CMK (cell line): ENCODE results near the gene FKBP14.

Experiments
- DNase-seq: peaks from one replicate; pipeline ENCODE4 v3.0.0-alpha.2; 2010; ENCODE audit warnings: low read depth

Gene FKBP14

GRCh38 chr7:30032310-30033125 is 6.0 kb upstream of the FKBP14 start:
- no peak for DNase-seq

GRCh38 chr7:30029696-30030095 is 3.2 kb upstream of the FKBP14 start:
- DNase-seq: no peak

- no peak for DNase-seq
Measured at GRCh38 chr7:30028749-30029635, 2.5 kb upstream of the FKBP14 start.

GRCh38 chr7:30028216-30028748 is 1.8 kb upstream of the FKBP14 start, which contains the start of gene PLEKHA8:
Gene PLEKHA8, plus strand, starts transcription at chr7:30028412. Its CDS starts 351 bp downstream, at chr7:30028763.
- DNase-seq: peak; percentile 62

- DNase-seq: no peak
Measured at GRCh38 chr7:30027740-30028215, 1.3 kb upstream of the FKBP14 start.

GRCh38 chr7:30027065-30027456 is 559 bp upstream of the FKBP14 start:
- no peak for DNase-seq

GRCh38 chr7:30023524-30023923 is 3.0 kb downstream of the FKBP14 start:
- DNase-seq: no peak

GRCh38 chr7:30022991-30023390 is 3.5 kb downstream of the FKBP14 start:
- DNase-seq: no peak

GRCh38 chr7:30020535-30020934 is 6.0 kb downstream of the FKBP14 start:
- no peak for DNase-seq

GRCh38 chr7:30019960-30020359 is 6.5 kb downstream of the FKBP14 start:
- no peak for DNase-seq

GRCh38 chr7:30019387-30019786 is 7.1 kb downstream of the FKBP14 start:
- DNase-seq: no peak

- DNase-seq: no peak
Measured at GRCh38 chr7:30018451-30018850, 8.1 kb downstream of the FKBP14 start.

GRCh38 chr7:30012757-30013156 is 13.7 kb downstream of the FKBP14 start:
- DNase-seq: no peak

GRCh38 chr7:30010021-30010420 is 16.5 kb downstream of the FKBP14 start:
- DNase-seq: no peak

GRCh38 chr7:30005464-30005863 is 21.0 kb downstream of the FKBP14 start:
- DNase-seq: no peak

- no peak for DNase-seq
Measured at GRCh38 chr7:30003098-30003497, 23.4 kb downstream of the FKBP14 start.

GRCh38 chr7:30001998-30002397 is 24.5 kb downstream of the FKBP14 start:
- DNase-seq: no peak

- DNase-seq: no peak
Measured at GRCh38 chr7:29998489-29998888, 28.0 kb downstream of the FKBP14 start.

GRCh38 chr7:29996321-29996720 is 30.2 kb downstream of the FKBP14 start:
- no peak for DNase-seq

GRCh38 chr7:29995652-29996051 is 30.9 kb downstream of the FKBP14 start:
- no peak for DNase-seq

- no peak for DNase-seq
Measured at GRCh38 chr7:29993140-29993539, 33.4 kb downstream of the FKBP14 start.

- DNase-seq: no peak
Measured at GRCh38 chr7:29991937-29992336, 34.6 kb downstream of the FKBP14 start.

- no peak for DNase-seq
Measured at GRCh38 chr7:29990931-29991330, 35.6 kb downstream of the FKBP14 start.
